ENCODE measurements around the gene C1orf226. TPM values are rescaled to one million over a fixed set of nuclear protein-coding genes. Genes with fewer than 3 reads are reported as not detected.

C1orf226 gene
- total and polyA plus RNA-seq, 9 of the 15 experiments (the other 6 are each of a cell fraction or from before 2014, with no cell fraction given) = 0.10 to 1.4 (median 0.47) TPM

GRCh38 chr1:162404550-162405160 lies 23.1 kb downstream of the C1orf226 start (continued):
- TF ChIP-seq, protein P1, sequence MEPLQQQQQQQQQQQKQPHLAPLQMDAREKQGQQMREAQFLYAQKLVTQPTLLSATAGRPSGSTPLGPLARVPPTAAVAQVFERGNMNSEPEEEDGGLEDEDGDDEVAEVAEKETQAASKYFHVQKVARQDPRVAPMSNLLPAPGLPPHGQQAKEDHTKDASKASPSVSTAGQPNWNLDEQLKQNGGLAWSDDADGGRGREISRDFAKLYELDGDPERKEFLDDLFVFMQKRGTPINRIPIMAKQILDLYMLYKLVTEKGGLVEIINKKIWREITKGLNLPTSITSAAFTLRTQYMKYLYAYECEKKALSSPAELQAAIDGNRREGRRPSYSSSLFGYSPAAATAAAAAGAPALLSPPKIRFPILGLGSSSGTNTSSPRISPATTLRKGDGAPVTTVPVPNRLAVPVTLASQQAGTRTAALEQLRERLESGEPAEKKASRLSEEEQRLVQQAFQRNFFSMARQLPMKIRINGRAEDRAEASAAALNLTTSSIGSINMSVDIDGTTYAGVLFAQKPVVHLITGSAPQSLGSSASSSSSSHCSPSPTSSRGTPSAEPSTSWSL (CRISPR knock-in tag; IDR thresholded peaks at IDR 0.05; ENCODE audit: borderline replicate concordance) = no peak
- TF ChIP-seq KLF1 (tag; IDR thresholded peaks at IDR 0.05) (no peak), HIVEP1 (CRISPR knock-in tag; IDR thresholded peaks at IDR 0.05) (no peak), FOS (IDR thresholded peaks at IDR 0.05; ENCODE audit: extremely low read depth, insufficient read length) (no peak), ZNF174 (CRISPR knock-in tag; IDR thresholded peaks at IDR 0.05) (no peak), OTX1 (CRISPR knock-in tag; IDR thresholded peaks at IDR 0.05) (no peak), FOXA3 (CRISPR knock-in tag; conservative IDR thresholded peaks at IDR 0.05 in 1 of 2, IDR thresholded peaks at IDR 0.05 in 1 of 2) (no peak), PREB (CRISPR knock-in tag; IDR thresholded peaks at IDR 0.05) (no peak), NONO (IDR thresholded peaks at IDR 0.05; ENCODE audit: low read depth in 2 of 2, low read length in 1 of 2) (no peak), CEBPG (CRISPR knock-in tag; IDR thresholded peaks at IDR 0.05) (no peak), CEBPG (tag; conservative IDR thresholded peaks at IDR 0.05 in 1 of 2, IDR thresholded peaks at IDR 0.05 in 1 of 2) (no peak), ZSCAN32 (CRISPR knock-in tag; IDR thresholded peaks at IDR 0.05) (no peak), CBX2 (IDR thresholded peaks at IDR 0.05; ENCODE audit: insufficient read depth, low read length, poor library complexity, severe bottlenecking) (no peak), ERF (CRISPR knock-in tag; IDR thresholded peaks at IDR 0.05) (no peak), ZNF586 (CRISPR knock-in tag; conservative IDR thresholded peaks at IDR 0.05) (no peak), FOXP1 (CRISPR knock-in tag; IDR thresholded peaks at IDR 0.05) (no peak), FOXO4 (CRISPR knock-in tag; IDR thresholded peaks at IDR 0.05) (no peak), HMGXB4 (CRISPR knock-in tag; IDR thresholded peaks at IDR 0.05) (no peak), FOSL1 (tag; conservative IDR thresholded peaks at IDR 0.05) (0 out of 2 replicates have a peak, but pooled peaks have one; percentile 18), RBM39 (optimal IDR thresholded peaks at IDR 0.05; ENCODE audit: low read depth, low read length) (no peak), SRSF9 (IDR thresholded peaks at IDR 0.05; ENCODE audit: borderline replicate concordance, low read depth, low read length) (no peak), C11orf30 (IDR thresholded peaks at IDR 0.05; ENCODE audit: low read depth) (peak; percentile 46; the same call in 1 of the 2 replicates), POLR3A (IDR thresholded peaks at IDR 0.05; ENCODE audit: borderline replicate concordance, extremely low read depth, insufficient read depth, insufficient read length) (no peak), CBFA2T3 (IDR thresholded peaks at IDR 0.05) (0 out of 2 replicates have a peak, but pooled peaks have one; percentile 26)
